Immature natural killer cell (primary cell): ENCODE data around the gene TMEM87A. TPM values are rescaled to one million over a fixed set of nuclear protein-coding genes. Genes with fewer than 3 reads are reported as not detected.
A peak's percentile ranks its signal among the peaks of the same experiment; 100 is the strongest.

Experiments
- DNase-seq, 3 donors: peaks; one replicate each; pipeline ENCODE4 v3.0.0; 2022; ENCODE audit warnings: mixed read lengths in 1 of 3
- H3K27ac Mint-ChIP-seq, 6 donors: one replicate each; pipeline ENCODE4 v1.8.0; 2020; ENCODE audit warnings: mixed read lengths in 6 of 6, mild to moderate bottlenecking in 5 of 6, inconsistent platforms in 4 of 6, moderate library complexity in 3 of 6
- H3K27me3 Mint-ChIP-seq, 3 donors: one replicate each; pipeline ENCODE4 v1.8.0; 2020 to 2021; ENCODE audit warnings: low read depth in 3 of 3, mild to moderate bottlenecking in 3 of 3, mixed read lengths in 3 of 3, moderate library complexity in 3 of 3, inconsistent platforms in 1 of 3
- H3K36me3 Mint-ChIP-seq, 3 donors: one replicate each; pipeline ENCODE4 v1.8.0; 2020; ENCODE audit warnings: mixed read lengths in 3 of 3, inconsistent platforms in 2 of 3, mild to moderate bottlenecking in 2 of 3
- H3K4me1 Mint-ChIP-seq, 2 donors: one replicate each; pipeline ENCODE4 v1.8.0; 2020; ENCODE audit warnings: inconsistent platforms in 2 of 2, mild to moderate bottlenecking in 2 of 2, mixed read lengths in 2 of 2, moderate library complexity in 1 of 2
- H3K4me3 Mint-ChIP-seq, 5 donors: one replicate each; pipeline ENCODE4 v1.8.0; 2020; ENCODE audit warnings: mild to moderate bottlenecking in 5 of 5, mixed read lengths in 5 of 5, inconsistent platforms in 3 of 5, moderate library complexity in 3 of 5
- H3K9me3 Mint-ChIP-seq, 6 donors: one replicate each; pipeline ENCODE4 v1.8.0; 2020; ENCODE audit warnings: mild to moderate bottlenecking in 6 of 6, mixed read lengths in 6 of 6, inconsistent platforms in 4 of 6, moderate library complexity in 3 of 6
- polyA plus RNA-seq, 3 donors: library from polyadenylated mRNA; unstranded; fragments of 300-500 nt; fragmentation: Illumina TruSeq; gene quantifications; one replicate each; pipeline ENCODE4 v1.2.3, GENCODE V29; 2021

Gene TMEM87A
- polyA plus RNA-seq, 3 donors from 2014 or later, result 55.5 to 93.8 (median 63.4) TPM

DNA sequence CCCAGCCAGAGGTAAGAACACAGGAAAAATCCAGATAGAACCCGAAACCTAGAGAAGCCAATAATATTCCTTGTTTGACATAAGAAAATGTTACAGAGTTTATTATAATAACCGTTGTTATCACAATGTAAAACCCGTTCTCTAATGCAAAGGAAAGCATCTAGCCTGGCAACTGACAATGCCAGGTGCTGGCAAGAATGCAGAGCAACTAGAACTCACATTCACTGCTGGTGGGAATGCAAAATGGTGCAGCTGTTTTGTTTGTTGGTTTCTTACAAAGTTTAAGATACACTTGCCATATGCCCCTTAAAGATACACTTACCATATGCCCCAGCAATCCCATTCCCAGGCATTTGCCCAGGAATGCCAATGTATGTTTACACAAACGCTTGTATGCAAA is 88.5 kb downstream of the TMEM87A start:
- no peaks in the 10 kb centered on the region for H3K4me1 Mint-ChIP-seq
- no peak overlapping the region for H3K4me3 Mint-ChIP-seq
- H3K9me3 Mint-ChIP-seq, result no peaks in the 10 kb centered on the region
- DNase-seq, result no peak
- H3K27me3 Mint-ChIP-seq, result peaks cover 0 to 2% (median 0%) of the 10 kb centered on the region in 3 donors
- H3K36me3 Mint-ChIP-seq, result peaks cover 35 to 64% (median 39%) of the 10 kb centered on the region in 3 donors
- H3K27ac Mint-ChIP-seq, result no peak overlapping the region

GRCh38 chr15:42184296-42184695 is 88.9 kb downstream of the TMEM87A start:
- Mint-ChIP-seq H3K9me3 (no peaks in the 10 kb centered on the region), H3K4me3 (no peak overlapping the region), H3K27me3 (peaks cover 0 to 2% (median 0%) of the 10 kb centered on the region in 3 donors), H3K4me1 (no peaks in the 10 kb centered on the region), H3K36me3 (peaks cover 35 to 66% (median 39%) of the 10 kb centered on the region in 3 donors), H3K27ac (no peak overlapping the region)
- no peak for DNase-seq

DNA sequence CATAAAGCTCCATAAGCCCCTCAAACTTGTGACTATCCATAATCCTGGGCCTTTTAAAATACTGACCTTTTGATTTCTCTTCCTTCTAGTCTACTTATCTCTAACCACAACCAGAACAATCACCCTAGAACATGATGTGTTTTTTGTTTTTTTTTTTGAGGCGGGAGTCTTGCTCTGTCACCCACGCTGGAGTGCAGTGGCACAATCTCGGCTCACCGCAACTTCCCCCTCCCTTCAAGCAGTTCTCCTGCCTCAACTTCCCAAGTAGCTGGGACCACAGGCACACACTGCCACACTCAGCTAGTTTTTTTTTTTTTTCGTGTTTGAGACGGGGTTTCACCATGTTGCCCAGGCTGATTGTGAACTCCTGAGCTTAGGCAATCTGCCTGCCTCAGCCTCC is 90.3 kb downstream of the TMEM87A start:
- H3K36me3 Mint-ChIP-seq, result peaks cover 39 to 61% (median 40%) of the 10 kb centered on the region in 3 donors
- DNase-seq, result no peak
- H3K27ac Mint-ChIP-seq, result no peak overlapping the region
- no peak overlapping the region for H3K4me3 Mint-ChIP-seq
- H3K4me1 Mint-ChIP-seq, result no peaks in the 10 kb centered on the region
- peaks cover 0 to 2% (median 0%) of the 10 kb centered on the region in 3 donors for H3K27me3 Mint-ChIP-seq
- no peaks in the 10 kb centered on the region for H3K9me3 Mint-ChIP-seq

DNA sequence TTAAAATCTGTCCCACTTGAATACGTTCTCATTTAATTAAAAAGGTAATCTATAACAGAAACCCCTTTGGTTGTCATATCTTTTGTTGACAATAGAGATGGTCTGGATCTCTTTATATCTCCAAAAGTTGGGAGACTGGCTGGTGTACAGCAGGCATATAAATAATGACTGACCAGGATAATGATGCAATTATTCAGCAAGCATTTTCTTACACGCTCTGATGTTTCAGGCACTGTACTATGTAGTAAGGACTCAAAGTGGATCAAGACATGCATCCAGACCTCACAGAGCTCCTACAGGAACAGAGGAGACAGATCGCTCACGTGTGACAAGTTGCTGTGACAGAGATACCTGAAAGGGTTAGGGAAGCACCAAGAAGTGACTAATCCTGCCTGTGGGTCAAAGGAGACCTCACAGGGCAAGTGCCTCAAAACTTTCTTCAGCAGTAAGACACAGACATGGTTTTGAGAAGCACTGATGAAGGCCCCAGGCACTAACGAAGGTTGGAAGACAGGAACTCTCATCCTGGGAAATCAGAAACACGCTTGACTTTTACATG is 90.8 kb downstream of the TMEM87A start:
- Mint-ChIP-seq H3K27me3 (peaks cover 0 to 2% (median 0%) of the 10 kb centered on the region in 3 donors), H3K36me3 (peaks cover 35 to 60% (median 44%) of the 10 kb centered on the region in 3 donors), H3K9me3 (no peaks in the 10 kb centered on the region), H3K4me1 (no peaks in the 10 kb centered on the region), H3K4me3 (no peak overlapping the region), H3K27ac (no peak overlapping the region)
- DNase-seq, result no peak

- no peaks in the 10 kb centered on the region for H3K9me3 Mint-ChIP-seq
- peaks cover 0 to 2% (median 0%) of the 10 kb centered on the region in 3 donors for H3K27me3 Mint-ChIP-seq
- no peaks in the 10 kb centered on the region for H3K4me1 Mint-ChIP-seq
- peaks cover 23 to 46% (median 37%) of the 10 kb centered on the region in 3 donors for H3K36me3 Mint-ChIP-seq
- peak overlapping the region in 1 of 6 donors; percentile 19 for H3K27ac Mint-ChIP-seq
- DNase-seq, result no peak
- H3K4me3 Mint-ChIP-seq, result no peak overlapping the region
These were observed 95.2 kb downstream of the TMEM87A start for GRCh38 chr15:42178056-42178455.

DNA sequence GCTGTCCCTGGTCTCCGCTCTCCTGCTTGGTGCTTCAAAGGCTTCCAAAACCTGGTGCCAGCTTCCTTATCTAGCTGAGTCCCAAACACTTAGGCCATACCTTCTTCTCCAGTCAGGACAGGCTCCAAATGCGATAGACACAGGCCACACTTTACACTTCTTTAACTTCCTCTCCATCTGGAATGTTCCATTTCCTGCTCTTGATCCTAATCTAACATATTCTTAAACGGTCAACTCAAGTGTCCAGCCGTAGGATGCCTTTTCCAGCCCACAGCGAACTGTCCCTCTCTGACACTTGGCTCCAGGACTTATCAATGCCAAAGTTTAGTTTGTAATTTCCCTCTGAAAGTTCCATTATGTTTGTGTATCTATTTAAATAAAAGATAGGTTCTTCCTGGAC is 97.6 kb downstream of the TMEM87A start:
- no peak for DNase-seq
- Mint-ChIP-seq H3K36me3 (peaks cover 26 to 49% (median 46%) of the 10 kb centered on the region in 3 donors), H3K4me3 (no peak overlapping the region), H3K27me3 (no peaks in the 10 kb centered on the region), H3K4me1 (peaks cover 7 to 14% of the 10 kb centered on the region in 2 donors), H3K27ac (peak overlapping the region in 2 of 6 donors; percentile 5 to 55), H3K9me3 (no peaks in the 10 kb centered on the region)

DNA sequence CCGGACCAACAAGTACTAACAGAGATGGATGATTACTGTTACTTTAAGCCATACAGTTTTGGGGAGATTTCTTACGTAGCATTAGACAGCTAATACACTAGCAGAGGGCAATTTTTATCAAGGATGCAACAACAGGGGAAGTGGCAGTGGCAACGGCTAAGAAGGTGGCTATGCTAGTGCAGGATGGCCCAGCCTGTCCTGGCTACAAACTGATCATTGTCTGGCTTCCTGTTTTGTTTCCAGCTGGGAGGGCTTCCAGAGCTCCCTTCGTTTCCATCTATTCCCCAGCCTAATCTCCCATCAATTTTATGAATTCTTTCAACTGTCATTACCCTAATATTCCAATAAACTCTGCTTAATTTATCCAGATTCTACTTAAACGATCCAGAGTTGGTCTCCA is 100.8 kb downstream of the TMEM87A start:
- peaks cover 7 to 14% of the 10 kb centered on the region in 2 donors for H3K4me1 Mint-ChIP-seq
- H3K27me3 Mint-ChIP-seq, result no peaks in the 10 kb centered on the region
- H3K36me3 Mint-ChIP-seq, result peaks cover 34 to 57% (median 45%) of the 10 kb centered on the region in 3 donors
- H3K4me3 Mint-ChIP-seq, result no peak overlapping the region
- H3K9me3 Mint-ChIP-seq, result no peaks in the 10 kb centered on the region
- DNase-seq, result no peak
- H3K27ac Mint-ChIP-seq, result peak overlapping the region in 2 of 6 donors; percentile 8 to 34

- Mint-ChIP-seq H3K27ac (no peak overlapping the region), H3K36me3 (peaks cover 30 to 60% (median 49%) of the 10 kb centered on the region in 3 donors), H3K27me3 (no peaks in the 10 kb centered on the region), H3K9me3 (no peaks in the 10 kb centered on the region), H3K4me3 (no peak overlapping the region), H3K4me1 (peaks cover 7 to 14% of the 10 kb centered on the region in 2 donors)
- no peak for DNase-seq
These were observed 101.4 kb downstream of the TMEM87A start for GRCh38 chr15:42171795-42172194.

- Mint-ChIP-seq H3K27ac (no peak overlapping the region), H3K27me3 (peaks cover 0 to 2% (median 0%) of the 10 kb centered on the region in 3 donors), H3K4me1 (peaks cover 7 to 14% of the 10 kb centered on the region in 2 donors), H3K36me3 (peaks cover 30 to 64% (median 53%) of the 10 kb centered on the region in 3 donors), H3K9me3 (no peaks in the 10 kb centered on the region), H3K4me3 (no peak overlapping the region)
- no peak for DNase-seq
These were observed 102.1 kb downstream of the TMEM87A start for GRCh38 chr15:42171122-42171521.

- Mint-ChIP-seq H3K36me3 (peaks cover 26 to 74% (median 48%) of the 10 kb centered on the region in 3 donors), H3K4me3 (no peak overlapping the region), H3K9me3 (no peaks in the 10 kb centered on the region), H3K4me1 (peaks cover 4% of the 10 kb centered on the region in 2 donors), H3K27me3 (peaks cover 0 to 2% (median 0%) of the 10 kb centered on the region in 3 donors), H3K27ac (no peak overlapping the region)
- no peak for DNase-seq
These were observed 106.8 kb downstream of the TMEM87A start for GRCh38 chr15:42166225-42166940.

DNA sequence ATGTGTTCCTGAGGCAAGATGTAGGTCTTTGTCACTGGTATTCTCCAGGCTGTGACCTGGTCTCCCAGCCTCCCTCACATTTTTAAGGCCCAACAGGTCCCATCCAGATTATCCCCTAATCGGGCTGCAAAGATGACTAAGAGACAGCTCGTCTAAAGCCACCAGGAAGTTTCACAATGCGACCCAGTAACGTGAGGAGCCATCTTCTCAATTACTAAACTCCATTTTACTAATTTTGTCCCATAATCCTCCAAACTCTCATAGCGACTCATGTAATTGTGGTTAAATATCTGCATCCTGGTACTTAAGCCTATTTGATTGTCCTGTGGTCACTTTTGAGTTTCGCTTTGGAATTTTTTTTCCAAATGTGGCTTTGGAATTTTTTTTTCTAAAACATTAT is 108.1 kb downstream of the TMEM87A start:
- H3K4me3 Mint-ChIP-seq, result no peak overlapping the region
- H3K27me3 Mint-ChIP-seq, result peaks cover 0 to 2% (median 0%) of the 10 kb centered on the region in 3 donors
- no peak overlapping the region for H3K27ac Mint-ChIP-seq
- H3K9me3 Mint-ChIP-seq, result no peaks in the 10 kb centered on the region
- DNase-seq, result no peak
- peaks cover 22 to 77% (median 47%) of the 10 kb centered on the region in 3 donors for H3K36me3 Mint-ChIP-seq
- no peaks in the 10 kb centered on the region for H3K4me1 Mint-ChIP-seq

DNA sequence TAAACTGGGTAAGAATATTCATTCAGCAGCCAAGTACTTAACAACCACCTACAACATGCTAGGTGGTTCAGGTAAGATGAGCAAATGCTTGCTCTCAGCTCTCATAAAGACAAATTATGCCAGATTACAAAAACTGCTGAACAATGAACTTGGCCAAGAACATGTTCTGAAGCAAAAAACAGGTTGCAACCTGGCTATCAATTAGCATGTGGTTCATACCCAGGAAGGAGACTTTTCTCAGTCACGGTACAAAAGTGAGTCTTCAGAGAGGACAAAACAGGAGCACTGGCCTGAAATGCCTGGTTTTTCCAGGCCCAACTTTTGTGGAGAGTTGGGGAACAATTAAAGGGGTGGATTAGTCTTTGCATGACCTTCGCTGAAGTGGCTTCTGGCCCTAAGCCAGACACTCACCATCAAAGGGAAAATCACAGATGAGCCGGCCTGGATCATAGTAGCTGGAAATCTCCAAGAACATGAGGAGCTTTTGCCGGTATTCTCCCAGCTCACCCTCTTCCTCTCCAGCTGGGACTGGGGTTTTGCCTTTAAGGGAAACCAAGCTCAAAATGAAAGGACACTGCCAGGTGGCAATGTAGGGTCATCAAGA is 109.2 kb downstream of the TMEM87A start:
- peak overlapping the region in 1 of 6 donors; percentile 59 for H3K27ac Mint-ChIP-seq
- no peak for DNase-seq
- H3K4me3 Mint-ChIP-seq, result no peak overlapping the region
- H3K9me3 Mint-ChIP-seq, result no peaks in the 10 kb centered on the region
- H3K4me1 Mint-ChIP-seq, result no peaks in the 10 kb centered on the region
- H3K27me3 Mint-ChIP-seq, result peaks cover 0 to 2% (median 0%) of the 10 kb centered on the region in 3 donors
- peaks cover 21 to 74% (median 47%) of the 10 kb centered on the region in 3 donors for H3K36me3 Mint-ChIP-seq

GRCh38 chr15:42163291-42163690 is 109.9 kb downstream of the TMEM87A start:
- Mint-ChIP-seq H3K36me3 (peaks cover 25 to 77% (median 50%) of the 10 kb centered on the region in 3 donors), H3K9me3 (no peaks in the 10 kb centered on the region), H3K27ac (peak overlapping the region in 2 of 6 donors; percentile 59), H3K27me3 (peaks cover 0 to 2% (median 0%) of the 10 kb centered on the region in 3 donors), H3K4me1 (no peaks in the 10 kb centered on the region), H3K4me3 (no peak overlapping the region)
- no peak for DNase-seq
